ENCODE measurements around the gene SEL1L3.

Gene SEL1L3

DNA sequence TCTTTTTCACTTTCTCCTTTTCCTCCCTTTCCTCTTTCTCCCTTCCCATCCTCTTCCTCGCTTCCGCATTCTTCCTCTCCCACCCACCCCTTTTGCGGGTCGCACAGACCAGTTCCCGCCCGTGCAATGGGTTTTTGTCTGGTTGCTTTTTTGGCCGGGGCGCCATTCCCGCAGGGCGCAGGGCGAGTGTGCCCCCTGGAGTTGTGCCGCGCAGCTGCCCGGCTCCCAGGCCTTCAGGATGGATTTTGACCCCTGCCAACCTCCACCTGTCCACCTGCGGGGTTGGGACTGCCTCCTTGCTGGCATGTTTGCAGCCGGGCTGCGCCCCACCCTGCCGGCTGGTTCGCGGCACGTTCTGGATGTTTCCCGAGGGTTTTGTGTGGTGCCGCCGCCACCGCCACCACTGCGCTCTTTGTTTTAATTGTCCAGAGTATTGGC, 578 bp upstream of the SEL1L3 start:
- no peaks in the 10 kb centered on the region for H3K36me3 ChIP-seq (ENCODE audit: control insufficient read depth, insufficient read depth, low read length)
- no peak overlapping the region for H3K27ac ChIP-seq (ENCODE audit: low read depth, low read length)
- peaks cover 53% of the 10 kb centered on the region for H3K27me3 ChIP-seq (ENCODE audit: control insufficient read depth, insufficient read depth, low read length)
- H3K9me3 ChIP-seq (ENCODE audit: control insufficient read depth, insufficient read depth, low read depth, low read length) = no peaks in the 10 kb centered on the region
- H3K4me1 ChIP-seq (ENCODE audit: control insufficient read depth, insufficient read depth, low read length) = peaks cover 37% of the 10 kb centered on the region
- H3K9ac ChIP-seq (ENCODE audit: low read length) = peak overlapping the region; percentile 49
- H3K4me3 ChIP-seq (ENCODE audit: low read depth, low read length) = peak overlapping the region; percentile 79

DNA sequence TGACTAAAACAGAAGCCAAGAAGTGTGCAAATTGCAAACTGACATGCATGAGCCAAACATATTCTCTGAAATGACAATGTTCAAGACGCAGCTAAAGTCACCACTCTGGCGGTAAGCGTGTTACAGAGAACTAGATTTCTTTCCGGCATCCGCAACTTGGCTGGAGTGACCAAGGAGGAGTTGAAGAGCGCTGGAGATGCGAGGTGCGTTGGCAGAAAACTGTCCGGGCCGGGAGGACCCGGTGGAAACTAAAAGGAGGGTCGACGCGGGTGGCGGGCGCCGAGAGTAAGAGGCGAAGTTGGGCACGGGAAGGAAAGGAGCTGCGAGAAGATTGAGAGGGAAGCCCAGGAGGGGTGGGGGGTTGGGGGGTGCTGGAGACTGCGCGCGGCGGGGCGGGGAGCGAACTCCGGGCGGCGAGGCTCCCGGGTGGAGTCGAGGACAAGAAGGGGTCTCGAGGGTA, 807 bp downstream of the SEL1L3 start:
- Histone ChIP-seq H3K4me1 (ENCODE audit: control insufficient read depth, insufficient read depth, low read length) (peaks cover 37% of the 10 kb centered on the region), H3K4me3 (ENCODE audit: low read depth, low read length) (peak overlapping the region; percentile 70), H3K9ac (ENCODE audit: low read length) (peak overlapping the region; percentile 70), H3K36me3 (ENCODE audit: control insufficient read depth, insufficient read depth, low read length) (no peaks in the 10 kb centered on the region), H3K27me3 (ENCODE audit: control insufficient read depth, insufficient read depth, low read length) (peaks cover 49% of the 10 kb centered on the region), H3K9me3 (ENCODE audit: control insufficient read depth, insufficient read depth, low read depth, low read length) (no peaks in the 10 kb centered on the region), H3K27ac (ENCODE audit: low read depth, low read length) (no peak overlapping the region)

DNA sequence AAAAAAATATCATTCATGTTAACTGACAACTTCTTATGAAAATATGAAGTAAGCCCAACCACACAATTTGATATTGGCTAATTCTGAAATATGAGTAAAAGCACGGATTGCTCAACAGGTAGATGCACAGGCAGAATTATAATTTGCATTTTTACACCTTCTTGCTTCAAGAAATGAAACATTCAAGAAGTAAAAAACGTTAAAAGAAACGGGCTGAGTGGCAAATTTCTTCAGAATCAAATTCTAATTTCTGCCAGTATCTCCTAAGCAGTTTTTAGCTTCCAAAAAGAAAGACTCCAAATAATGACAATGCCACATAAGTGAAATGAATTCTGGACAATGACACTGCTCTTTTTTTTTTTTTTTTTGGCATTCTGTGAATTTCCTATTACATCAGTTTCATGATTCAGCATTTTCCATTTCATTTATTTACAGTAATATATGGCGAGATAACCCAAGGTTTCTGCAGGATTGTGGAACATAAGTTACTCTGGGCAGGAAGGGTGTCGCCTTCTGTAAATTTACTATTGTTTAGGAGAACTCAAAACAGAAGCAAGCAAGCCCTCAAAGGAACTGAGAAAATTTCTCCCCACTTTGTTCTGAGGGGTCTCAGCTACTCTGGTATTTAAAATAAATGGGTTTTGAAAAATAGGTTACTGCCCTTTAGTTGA, 1.4 kb downstream of the SEL1L3 start:
- Histone ChIP-seq H3K27ac (ENCODE audit: low read depth, low read length) (no peak overlapping the region), H3K4me3 (ENCODE audit: low read depth, low read length) (peak overlapping the region; percentile 70), H3K9me3 (ENCODE audit: control insufficient read depth, insufficient read depth, low read depth, low read length) (no peaks in the 10 kb centered on the region), H3K9ac (ENCODE audit: low read length) (peak overlapping the region; percentile 70), H3K4me1 (ENCODE audit: control insufficient read depth, insufficient read depth, low read length) (peaks cover 37% of the 10 kb centered on the region), H3K27me3 (ENCODE audit: control insufficient read depth, insufficient read depth, low read length) (peaks cover 49% of the 10 kb centered on the region), H3K36me3 (ENCODE audit: control insufficient read depth, insufficient read depth, low read length) (no peaks in the 10 kb centered on the region)

DNA sequence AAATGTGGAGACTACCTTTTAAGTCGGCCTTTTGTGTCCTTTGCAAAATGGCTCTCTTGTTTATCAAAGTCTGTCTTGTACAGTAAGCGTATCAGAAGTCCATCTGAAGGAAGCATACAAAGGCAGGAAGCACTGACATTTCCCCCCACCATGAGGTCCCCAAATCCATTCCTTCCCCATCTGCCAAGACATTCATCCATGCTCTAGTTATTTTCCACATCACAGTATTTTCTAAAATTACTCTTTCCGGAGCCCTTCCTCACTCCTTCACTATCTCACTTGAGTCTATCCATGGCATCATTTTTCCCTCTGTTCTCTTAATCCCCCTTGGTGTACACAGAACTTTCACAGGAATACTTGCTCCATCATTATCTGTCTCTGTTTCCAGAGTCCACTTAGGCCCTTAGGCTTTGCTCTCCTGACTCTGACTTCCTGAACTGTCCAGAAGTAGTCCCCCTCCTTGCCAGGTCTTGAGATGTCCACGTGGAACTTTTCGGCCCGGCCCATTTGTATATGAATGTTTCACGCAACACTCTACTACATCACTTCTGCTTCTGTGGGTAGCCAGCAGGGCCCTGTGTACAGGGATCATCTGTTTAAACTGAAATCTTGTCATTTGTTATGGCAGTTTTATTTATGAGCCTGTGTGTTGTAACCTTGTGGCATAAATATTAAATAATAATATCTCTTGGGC, 2.1 kb downstream of the SEL1L3 start:
- H3K9me3 ChIP-seq (ENCODE audit: control insufficient read depth, insufficient read depth, low read depth, low read length) = no peaks in the 10 kb centered on the region
- no peaks in the 10 kb centered on the region for H3K36me3 ChIP-seq (ENCODE audit: control insufficient read depth, insufficient read depth, low read length)
- no peak overlapping the region for H3K4me3 ChIP-seq (ENCODE audit: low read depth, low read length)
- H3K9ac ChIP-seq (ENCODE audit: low read length) = no peak overlapping the region
- H3K27me3 ChIP-seq (ENCODE audit: control insufficient read depth, insufficient read depth, low read length) = peaks cover 49% of the 10 kb centered on the region
- H3K4me1 ChIP-seq (ENCODE audit: control insufficient read depth, insufficient read depth, low read length) = peaks cover 37% of the 10 kb centered on the region
- H3K27ac ChIP-seq (ENCODE audit: low read depth, low read length) = no peak overlapping the region

GRCh38 chr4:25859429-25860148, 3.2 kb downstream of the SEL1L3 start:
- Histone ChIP-seq H3K36me3 (ENCODE audit: control insufficient read depth, insufficient read depth, low read length) (no peaks in the 10 kb centered on the region), H3K9me3 (ENCODE audit: control insufficient read depth, insufficient read depth, low read depth, low read length) (no peaks in the 10 kb centered on the region), H3K9ac (ENCODE audit: low read length) (no peak overlapping the region), H3K4me1 (ENCODE audit: control insufficient read depth, insufficient read depth, low read length) (peaks cover 30% of the 10 kb centered on the region), H3K27ac (ENCODE audit: low read depth, low read length) (no peak overlapping the region), H3K27me3 (ENCODE audit: control insufficient read depth, insufficient read depth, low read length) (peaks cover 39% of the 10 kb centered on the region), H3K4me3 (ENCODE audit: low read depth, low read length) (no peak overlapping the region)

- Histone ChIP-seq H3K4me1 (ENCODE audit: control insufficient read depth, insufficient read depth, low read length) (peaks cover 19% of the 10 kb centered on the region), H3K9me3 (ENCODE audit: control insufficient read depth, insufficient read depth, low read depth, low read length) (no peaks in the 10 kb centered on the region), H3K9ac (ENCODE audit: low read length) (no peak overlapping the region), H3K27me3 (ENCODE audit: control insufficient read depth, insufficient read depth, low read length) (peaks cover 24% of the 10 kb centered on the region; the same call in 1 of the 2 replicates), H3K36me3 (ENCODE audit: control insufficient read depth, insufficient read depth, low read length) (no peaks in the 10 kb centered on the region), H3K4me3 (ENCODE audit: low read depth, low read length) (no peak overlapping the region), H3K27ac (ENCODE audit: low read depth, low read length) (no peak overlapping the region)
Measured at GRCh38 chr4:25857851-25858400, 4.9 kb downstream of the SEL1L3 start.

- Histone ChIP-seq H3K27me3 (ENCODE audit: control insufficient read depth, insufficient read depth, low read length) (peaks cover 22% of the 10 kb centered on the region; the same call in 1 of the 2 replicates), H3K9ac (ENCODE audit: low read length) (no peak overlapping the region), H3K9me3 (ENCODE audit: control insufficient read depth, insufficient read depth, low read depth, low read length) (no peaks in the 10 kb centered on the region), H3K4me1 (ENCODE audit: control insufficient read depth, insufficient read depth, low read length) (peaks cover 19% of the 10 kb centered on the region), H3K27ac (ENCODE audit: low read depth, low read length) (no peak overlapping the region), H3K4me3 (ENCODE audit: low read depth, low read length) (no peak overlapping the region), H3K36me3 (ENCODE audit: control insufficient read depth, insufficient read depth, low read length) (no peaks in the 10 kb centered on the region)
Measured at GRCh38 chr4:25857403-25857802, 5.4 kb downstream of the SEL1L3 start.

GRCh38 chr4:25856756-25857155, 6.0 kb downstream of the SEL1L3 start:
- Histone ChIP-seq H3K9me3 (ENCODE audit: control insufficient read depth, insufficient read depth, low read depth, low read length) (no peaks in the 10 kb centered on the region), H3K27me3 (ENCODE audit: control insufficient read depth, insufficient read depth, low read length) (peaks cover 16% of the 10 kb centered on the region; the same call in 1 of the 2 replicates), H3K9ac (ENCODE audit: low read length) (no peak overlapping the region), H3K36me3 (ENCODE audit: control insufficient read depth, insufficient read depth, low read length) (no peaks in the 10 kb centered on the region), H3K4me3 (ENCODE audit: low read depth, low read length) (no peak overlapping the region), H3K4me1 (ENCODE audit: control insufficient read depth, insufficient read depth, low read length) (peaks cover 17% of the 10 kb centered on the region), H3K27ac (ENCODE audit: low read depth, low read length) (no peak overlapping the region)

GRCh38 chr4:25852103-25852502, 10.7 kb downstream of the SEL1L3 start:
- Histone ChIP-seq H3K27ac (ENCODE audit: low read depth, low read length) (no peak overlapping the region), H3K27me3 (ENCODE audit: control insufficient read depth, insufficient read depth, low read length) (no peaks in the 10 kb centered on the region), H3K4me1 (ENCODE audit: control insufficient read depth, insufficient read depth, low read length) (no peaks in the 10 kb centered on the region), H3K9me3 (ENCODE audit: control insufficient read depth, insufficient read depth, low read depth, low read length) (no peaks in the 10 kb centered on the region), H3K36me3 (ENCODE audit: control insufficient read depth, insufficient read depth, low read length) (no peaks in the 10 kb centered on the region), H3K4me3 (ENCODE audit: low read depth, low read length) (no peak overlapping the region), H3K9ac (ENCODE audit: low read length) (no peak overlapping the region)

DNA sequence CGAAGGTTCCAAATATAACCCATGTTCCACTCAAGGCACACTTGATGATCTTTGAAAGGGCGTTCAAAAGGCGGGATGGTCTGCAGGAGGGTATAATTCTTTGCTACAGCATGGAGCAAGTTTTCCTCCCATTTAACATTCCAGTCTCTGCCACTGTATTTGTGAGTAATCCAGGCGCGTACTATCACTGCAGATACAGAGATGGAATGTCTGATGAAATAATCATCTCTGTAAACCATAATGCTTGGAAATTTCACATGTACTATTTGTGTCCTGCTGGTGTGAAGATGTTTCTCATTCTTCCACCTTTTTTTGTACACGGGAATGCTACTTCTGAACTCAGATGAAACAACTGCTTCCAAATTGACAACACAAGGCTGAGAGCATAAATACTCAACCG, 15.5 kb downstream of the SEL1L3 start:
- Histone ChIP-seq H3K27ac (ENCODE audit: low read depth, low read length) (no peak overlapping the region), H3K4me3 (ENCODE audit: low read depth, low read length) (no peak overlapping the region), H3K36me3 (ENCODE audit: control insufficient read depth, insufficient read depth, low read length) (no peaks in the 10 kb centered on the region), H3K9ac (ENCODE audit: low read length) (no peak overlapping the region), H3K9me3 (ENCODE audit: control insufficient read depth, insufficient read depth, low read depth, low read length) (no peaks in the 10 kb centered on the region), H3K27me3 (ENCODE audit: control insufficient read depth, insufficient read depth, low read length) (no peaks in the 10 kb centered on the region), H3K4me1 (ENCODE audit: control insufficient read depth, insufficient read depth, low read length) (peaks cover 19% of the 10 kb centered on the region)

Measured in HUES6 (cell line).